Mesendoderm (in vitro differentiated cells): ENCODE results near the gene TMEM151B.
"Not testable (repeated sequence)": the region's sequence is repeated elsewhere in the genome, so short reads cannot be mapped to it uniquely, and the experiment has no call there.

ENCODE experiments used
- DNase-seq: peaks from one replicate; pipeline ENCODE4 v3.0.0; 2013
- H2AK5ac ChIP-seq: 2 replicates; pipeline ENCODE4 v1.6.1; 2013; ENCODE audit warnings: low read length, inconsistent platforms
- H2BK120ac ChIP-seq: 2 replicates; pipeline ENCODE4 v1.6.1; 2013; ENCODE audit warnings: low read depth, mild to moderate bottlenecking, low read length, moderate library complexity, mixed read lengths
- H2BK15ac ChIP-seq: replicated peaks from 2 replicates; pipeline ENCODE4 v1.6.1; 2013; ENCODE audit warnings: low read depth, mild to moderate bottlenecking, moderate library complexity
- H2BK5ac ChIP-seq: 2 replicates; pipeline ENCODE4 v1.6.1; 2013; ENCODE audit warnings: low read length, inconsistent platforms
- H3K18ac ChIP-seq: 2 replicates; pipeline ENCODE4 v1.6.1; 2013; ENCODE audit warnings: mild to moderate bottlenecking, low read length, mixed read lengths
- H3K23ac ChIP-seq: one replicate; pipeline ENCODE4 v1.6.1; 2013; ENCODE audit warnings: low read length
- H3K27ac ChIP-seq: 2 replicates; pipeline ENCODE4 v1.5.1; 2013; ENCODE audit warnings: low read depth, mild to moderate bottlenecking, inconsistent platforms, low read length, moderate library complexity
- H3K27me3 ChIP-seq: 2 replicates; pipeline ENCODE4 v1.6.1; 2013; ENCODE audit warnings: low read length, control low read depth, mild to moderate bottlenecking, inconsistent platforms; ENCODE audit not compliant: insufficient read depth, poor library complexity
- H3K36me3 ChIP-seq: 2 replicates; pipeline ENCODE4 v1.6.1; 2013; ENCODE audit warnings: low read length, inconsistent platforms; ENCODE audit not compliant: control insufficient read depth, insufficient read depth
- H3K4ac ChIP-seq: one replicate; pipeline ENCODE4 v1.6.1; 2013; ENCODE audit warnings: low read depth, mild to moderate bottlenecking, low read length, moderate library complexity
- H3K4me1 ChIP-seq: 2 replicates; pipeline ENCODE4 v1.6.1; 2013; ENCODE audit warnings: low read depth, low read length, inconsistent platforms; ENCODE audit not compliant: control insufficient read depth
- H3K4me2 ChIP-seq: 2 replicates; pipeline ENCODE4 v1.6.1; 2013; ENCODE audit warnings: low read length
- H3K4me3 ChIP-seq: 2 replicates; pipeline ENCODE4 v1.5.1; 2013; ENCODE audit warnings: mild to moderate bottlenecking, low read length
- H3K56ac ChIP-seq: one replicate; pipeline ENCODE4 v1.6.1; 2013; ENCODE audit warnings: low read length
- H3K79me1 ChIP-seq: 2 replicates; pipeline ENCODE4 v1.6.1; 2013; ENCODE audit warnings: low read length, inconsistent platforms
- H3K79me2 ChIP-seq: 2 replicates; pipeline ENCODE4 v1.6.1; 2013; ENCODE audit warnings: mild to moderate bottlenecking, low read length; ENCODE audit not compliant: control insufficient read depth, insufficient read depth
- H3K9ac ChIP-seq: 2 replicates; pipeline ENCODE4 v1.6.1; 2013; ENCODE audit warnings: low read length, inconsistent platforms
- H4K5ac ChIP-seq: one replicate; pipeline ENCODE4 v1.6.1; 2013; ENCODE audit warnings: low read length
- H4K8ac ChIP-seq: one replicate; pipeline ENCODE4 v1.6.1; 2013; ENCODE audit warnings: low read depth, mild to moderate bottlenecking, control low read depth, low read length, moderate library complexity
- WGBS: extraction: QIAGEN DNeasy Blood & Tissue Kit; methylation state at CpG from one replicate; pipeline ENCODE4 v1.1.7; 2013; ENCODE audit warnings: low lambda C conversion rate, missing lambda C conversion rate; ENCODE audit not compliant: insufficient coverage; ENCODE audit errors: extremely low coverage; 5-methylcytosine and 5-hydroxymethylcytosine counted together

TMEM151B gene

DNA sequence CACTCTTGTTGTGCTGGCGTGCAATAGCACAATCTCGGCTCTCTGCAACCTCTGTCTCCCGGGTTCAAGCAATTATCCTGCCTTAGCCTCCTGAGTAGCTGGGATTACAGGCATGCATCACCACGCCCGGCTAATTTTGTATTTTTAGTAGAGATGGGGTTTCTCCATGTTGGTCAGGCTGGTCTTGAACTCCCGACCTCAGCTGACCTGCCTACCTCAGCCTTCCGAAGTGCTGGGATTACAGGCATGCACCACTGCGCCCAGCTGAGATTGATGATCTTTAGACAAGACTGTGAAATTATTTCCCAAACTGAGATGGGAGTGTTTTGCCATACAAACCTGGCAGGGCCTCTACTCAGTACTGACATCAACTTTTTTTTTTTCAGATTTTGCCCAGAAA, 44.4 kb downstream of the TMEM151B start:
- not testable (repeated sequence) for DNase-seq, H2BK120ac ChIP-seq, H2BK15ac ChIP-seq, H3K79me2 ChIP-seq, H2BK5ac ChIP-seq, H3K18ac ChIP-seq, H4K8ac ChIP-seq, H3K4me3 ChIP-seq, H3K27ac ChIP-seq, H2AK5ac ChIP-seq, H3K4me2 ChIP-seq, H3K9ac ChIP-seq, H3K56ac ChIP-seq, H3K4me1 ChIP-seq, H3K23ac ChIP-seq, H3K4ac ChIP-seq, H3K79me1 ChIP-seq, H3K36me3 ChIP-seq, H3K27me3 ChIP-seq, H4K5ac ChIP-seq
- no CpG with 5 or more reads among the region's 8 CpGs for WGBS

DNA sequence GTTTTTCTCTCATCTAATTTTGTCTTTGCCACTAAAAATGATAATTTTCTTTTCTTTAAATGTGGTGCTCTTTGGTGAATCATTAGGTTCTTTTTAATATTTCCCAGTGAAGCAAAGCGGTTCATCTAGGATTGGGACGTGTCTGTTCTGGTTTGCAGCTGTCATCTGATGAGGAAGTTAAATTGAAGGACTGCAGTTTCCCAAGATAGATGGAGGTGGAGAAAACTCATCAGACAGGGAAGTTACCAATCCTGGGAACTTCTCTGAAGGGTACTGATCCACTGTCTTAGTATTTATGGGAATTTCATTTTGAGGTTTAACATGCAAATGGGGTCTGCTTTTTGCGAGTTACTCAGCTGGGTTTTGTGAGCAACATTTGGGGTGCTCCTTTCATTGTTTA, 45.3 kb downstream of the TMEM151B start:
- Histone ChIP-seq H3K4me2 (no peak overlapping the region), H3K18ac (no peak overlapping the region), H3K27ac (no peak overlapping the region), H3K23ac (no peak overlapping the region), H3K79me2 (peaks cover 7% of the 10 kb centered on the region), H2BK15ac (no peak overlapping the region), H3K79me1 (peaks cover 8% of the 10 kb centered on the region), H3K9ac (no peak overlapping the region), H2BK5ac (no peak overlapping the region), H3K4ac (no peak overlapping the region), H3K4me1 (no peaks in the 10 kb centered on the region), H4K5ac (no peak overlapping the region), H2AK5ac (no peak overlapping the region), H2BK120ac (no peak overlapping the region), H3K56ac (no peak overlapping the region), H3K27me3 (no peaks in the 10 kb centered on the region), H4K8ac (no peak overlapping the region), H3K4me3 (no peak overlapping the region), H3K36me3 (no peaks in the 10 kb centered on the region)
- no peak for DNase-seq
- no CpG with 5 or more reads among the region's 3 CpGs for WGBS

DNA sequence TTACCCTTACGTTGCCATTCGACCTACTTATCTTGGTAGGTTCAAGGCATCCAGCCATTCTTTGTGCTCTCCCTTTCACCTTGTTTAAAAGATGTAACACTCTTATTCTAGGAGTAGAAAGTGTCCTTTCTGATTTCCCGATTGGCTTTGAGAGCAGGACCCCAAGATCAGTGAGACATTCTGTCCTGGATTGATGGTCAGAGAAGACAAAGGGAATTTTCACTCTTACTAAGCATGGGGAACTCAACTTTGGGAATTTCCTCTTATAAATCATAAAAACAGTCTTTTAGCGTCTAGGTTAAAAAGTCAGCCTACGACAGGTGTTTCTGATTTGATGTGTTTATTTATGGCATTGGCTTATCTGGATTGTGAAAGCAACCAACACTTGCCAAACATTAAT, 45.7 kb downstream of the TMEM151B start:
- Histone ChIP-seq H3K79me1 (peaks cover 8% of the 10 kb centered on the region), H3K27ac (no peak overlapping the region), H2BK15ac (no peak overlapping the region), H3K36me3 (no peaks in the 10 kb centered on the region), H4K8ac (no peak overlapping the region), H3K4ac (no peak overlapping the region), H3K23ac (no peak overlapping the region), H2BK120ac (no peak overlapping the region), H2AK5ac (no peak overlapping the region), H2BK5ac (no peak overlapping the region), H3K18ac (no peak overlapping the region), H3K27me3 (no peaks in the 10 kb centered on the region), H3K4me2 (no peak overlapping the region), H4K5ac (no peak overlapping the region), H3K4me3 (no peak overlapping the region), H3K79me2 (peaks cover 7% of the 10 kb centered on the region), H3K4me1 (no peaks in the 10 kb centered on the region), H3K56ac (no peak overlapping the region), H3K9ac (no peak overlapping the region)
- WGBS = no CpG with 5 or more reads among the region's 5 CpGs
- DNase-seq = no peak

DNA sequence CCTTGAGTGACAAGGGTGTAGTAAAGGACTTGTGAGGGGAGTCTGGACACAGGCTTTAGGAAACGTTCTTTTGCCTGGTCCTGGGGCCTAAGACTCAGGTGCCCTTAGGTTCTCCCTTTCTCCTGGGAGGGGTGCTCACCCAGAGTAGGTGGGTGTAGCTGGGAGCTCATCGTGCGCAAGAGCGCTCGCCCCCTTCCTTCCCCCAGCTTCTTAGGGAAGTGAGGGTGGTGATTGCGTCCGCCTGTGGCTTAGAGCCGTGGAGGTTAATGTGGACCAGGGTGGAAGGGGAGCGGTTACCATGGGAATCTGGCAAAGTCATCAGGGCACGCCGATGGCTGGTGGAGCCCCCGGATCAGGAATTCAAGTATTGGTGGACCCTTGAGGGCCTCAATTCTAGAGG, 46.2 kb downstream of the TMEM151B start:
- Histone ChIP-seq H3K4me1 (no peaks in the 10 kb centered on the region), H3K4me3 (no peak overlapping the region), H2BK5ac (no peak overlapping the region), H3K18ac (no peak overlapping the region), H3K56ac (no peak overlapping the region), H3K79me1 (peaks cover 7% of the 10 kb centered on the region), H4K5ac (no peak overlapping the region), H3K36me3 (no peaks in the 10 kb centered on the region), H2AK5ac (no peak overlapping the region), H2BK120ac (no peak overlapping the region), H4K8ac (no peak overlapping the region), H3K9ac (no peak overlapping the region), H2BK15ac (no peak overlapping the region), H3K4ac (no peak overlapping the region), H3K27ac (no peak overlapping the region), H3K4me2 (no peak overlapping the region), H3K27me3 (no peaks in the 10 kb centered on the region), H3K23ac (no peak overlapping the region), H3K79me2 (peaks cover 7% of the 10 kb centered on the region)
- no CpG with 5 or more reads among the region's 12 CpGs for WGBS
- no peak for DNase-seq

DNA sequence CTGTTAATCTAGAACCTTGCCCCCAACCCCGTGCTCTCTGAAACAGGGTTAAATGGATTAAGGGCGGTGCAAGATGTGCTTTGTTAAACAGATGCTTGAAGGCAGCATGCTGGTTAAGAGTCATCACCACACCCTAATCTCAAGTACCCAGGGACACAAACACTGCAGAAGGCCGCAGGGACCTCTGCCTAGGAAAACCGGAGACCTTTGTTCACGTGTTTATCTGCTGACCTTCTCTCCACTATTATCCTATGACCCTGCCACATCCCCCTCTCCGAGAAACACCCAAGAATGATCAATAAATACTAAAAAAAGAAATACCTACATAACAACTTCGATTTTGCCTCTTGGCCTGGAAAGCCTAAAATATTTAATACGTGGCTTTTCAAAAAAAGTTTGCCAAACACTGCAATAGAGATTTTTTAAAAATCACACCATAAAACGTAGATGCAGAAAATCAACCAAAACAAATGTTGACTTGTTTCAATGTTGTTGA, 46.9 kb downstream of the TMEM151B start:
- not testable (repeated sequence) for H3K36me3 ChIP-seq, H3K79me2 ChIP-seq
- no CpG with 5 or more reads among the region's 9 CpGs for WGBS

DNA sequence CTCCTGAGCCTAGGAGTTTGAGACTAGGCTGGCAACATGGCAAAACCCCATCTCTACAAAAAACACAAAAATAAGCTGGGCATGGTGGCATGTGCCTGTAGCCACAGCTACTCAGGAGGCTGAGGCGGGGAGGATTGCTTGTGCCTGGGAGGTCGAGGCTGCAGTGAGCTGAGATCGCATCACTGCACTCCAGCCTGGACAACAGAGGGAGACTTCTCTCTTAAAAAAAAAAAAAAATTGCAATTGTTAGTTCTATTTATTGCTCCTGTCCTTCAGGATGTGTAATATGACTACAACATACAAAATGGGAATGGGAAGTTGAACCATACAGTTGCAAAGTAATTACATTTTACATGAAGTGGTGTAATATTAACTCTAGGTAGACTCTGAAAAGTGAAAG, 51.0 kb downstream of the TMEM151B start:
- DNase-seq = no peak
- Histone ChIP-seq H3K36me3 (no peaks in the 10 kb centered on the region), H2BK15ac (no peak overlapping the region), H3K9ac (no peak overlapping the region), H4K8ac (no peak overlapping the region), H2AK5ac (no peak overlapping the region), H3K79me2 (no peaks in the 10 kb centered on the region), H3K4me1 (no peaks in the 10 kb centered on the region), H3K23ac (no peak overlapping the region), H2BK120ac (no peak overlapping the region), H3K79me1 (no peaks in the 10 kb centered on the region), H3K27ac (no peak overlapping the region), H3K56ac (no peak overlapping the region), H3K4me3 (no peak overlapping the region), H3K4ac (no peak overlapping the region), H2BK5ac (no peak overlapping the region), H4K5ac (no peak overlapping the region), H3K27me3 (no peaks in the 10 kb centered on the region), H3K18ac (no peak overlapping the region), H3K4me2 (no peak overlapping the region)
- WGBS = no CpG with 5 or more reads among the region's 3 CpGs

More for the DNA sequence above, 46.9 kb downstream of the TMEM151B start:
- H2AK5ac ChIP-seq, H4K8ac ChIP-seq, H2BK5ac ChIP-seq, H2BK15ac ChIP-seq, H3K56ac ChIP-seq, H3K4me3 ChIP-seq, H2BK120ac ChIP-seq, H3K27ac ChIP-seq, H3K9ac ChIP-seq, H4K5ac ChIP-seq, DNase-seq, H3K4ac ChIP-seq, H3K27me3 ChIP-seq, H3K18ac ChIP-seq, H3K4me1 ChIP-seq, H3K23ac ChIP-seq, H3K4me2 ChIP-seq, H3K79me1 ChIP-seq: not testable (repeated sequence)
